Sigmoid colon (tissue), 7 donors: ENCODE data around the gene AGFG1. TPM values are rescaled to one million over a fixed set of nuclear protein-coding genes. Genes with fewer than 3 reads are reported as not detected.

Experiments used
- DNase-seq: peaks from one replicate; pipeline ENCODE4 v3.0.0-alpha.2; 2019
- H3K27ac ChIP-seq, 4 donors: fragments of 200-600 bp; sonication (generic); one replicate each; pipeline ENCODE4 v1.5.1; 2016 to 2019; ENCODE audit warnings: mild to moderate bottlenecking in 1 of 4
- H3K27me3 ChIP-seq, 3 donors: fragments of 200-600 bp; sonication (generic); one replicate each; pipeline ENCODE4 v1.5.1; 2019; ENCODE audit warnings: mild to moderate bottlenecking in 1 of 3
- H3K36me3 ChIP-seq, 4 donors: fragments of 200-600 bp; sonication (generic); one replicate each; pipeline ENCODE4 v1.5.1; 2016 to 2019
- H3K4me1 ChIP-seq, 4 donors: fragments of 200-600 bp; sonication (generic); one replicate each; pipeline ENCODE4 v1.5.1; 2017 to 2019
- H3K4me3 ChIP-seq, 4 donors: fragments of 200-600 bp; sonication (generic); one replicate each; pipeline ENCODE4 v1.5.1; 2017 to 2019; ENCODE audit warnings: mild to moderate bottlenecking in 2 of 4, moderate library complexity in 1 of 4
- H3K9me3 ChIP-seq, 4 donors: fragments of 200-600 bp in 3 of 4; sonication (generic) in 3 of 4; one replicate each; pipeline versions ENCODE4 v1.5.1 to v1.6.1; 2013 to 2019
- EP300 ChIP-seq, 4 donors: sonication (generic); formaldehyde crosslinking; IDR thresholded peaks; one replicate each; pipeline ENCODE4 v1.6.1; 2017; ENCODE audit warnings: antibody characterized with exemption in 4 of 4
- POLR2A ChIP-seq, 2 donors: fragments of 450-650 bp; IDR thresholded peaks; one replicate each; pipeline ENCODE4 v1.6.1; 2016; ENCODE audit warnings: antibody characterized with exemption in 2 of 2, mild to moderate bottlenecking in 2 of 2, moderate library complexity in 2 of 2
- POLR2AphosphoS5 ChIP-seq, 4 donors: sonication (generic); formaldehyde crosslinking; IDR thresholded peaks; one replicate each; pipeline ENCODE4 v1.6.1; 2017; ENCODE audit warnings: antibody characterized with exemption in 4 of 4
- WGBS, 2 donors: extraction: QIAGEN DNeasy Blood & Tissue Kit; methylation state at CpG; one replicate each; pipeline ENCODE4 v1.1.7; 2013; 5-methylcytosine and 5-hydroxymethylcytosine counted together
- intact Hi-C: fragments of 100-400 bp; cut with DNase I; formaldehyde crosslinking; loops from one replicate; pipeline ENCODE4 v1.15.1; 2023
- polyA plus RNA-seq, 3 donors: library from polyadenylated mRNA; stranded (reverse); fragments of 200-250 nt; gene quantifications; one replicate each; pipeline ENCODE4 v1.2.3, GENCODE V29; 2013
- total RNA-seq, 4 donors: library from RNA; depleted of rRNA; stranded (reverse); fragments of >200 nt; gene quantifications; one replicate each; pipeline ENCODE4 v1.1.0, GENCODE V29; 2016
- TF ChIP-seq, protein P1 (sequence below), 4 experiments: fragments of 450-650 bp in 3 of 4; fragments of 200-600 bp in 1 of 4; IDR thresholded peaks; one replicate each; pipeline ENCODE4 v1.5.1; 2016 to 2019; ENCODE audit warnings: antibody characterized with exemption in 4 of 4, mild to moderate bottlenecking in 3 of 4, moderate library complexity in 2 of 4
- donor health status: healthy with polysubstance abuse.
- donor health status: Bipolar disorder and iron deficiency.
- donor health status: healthy.

Gene AGFG1
- total and polyA plus RNA-seq, 7 donors = 36.0 to 53.9 (median 43.6) TPM

DNA sequence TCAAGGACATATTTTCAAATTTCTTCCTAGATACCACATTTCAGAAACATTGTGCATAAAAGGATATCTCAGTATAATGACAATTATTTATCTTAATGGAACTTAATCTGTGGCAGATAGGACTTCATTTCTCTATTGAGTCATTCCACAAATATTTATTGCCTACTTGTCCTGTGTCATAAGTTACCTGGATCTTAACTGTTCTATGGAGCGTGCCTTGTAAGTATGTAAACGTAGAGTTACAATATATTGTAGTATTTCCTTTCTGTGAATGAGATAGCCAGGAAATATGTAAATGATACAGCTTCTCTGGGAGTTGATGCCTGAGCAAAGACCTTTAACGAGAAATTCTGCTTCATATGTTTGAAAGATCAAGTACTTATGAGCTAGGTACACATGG lies 2.5 kb downstream of the AGFG1 start:
- 14 to 50% methylated on average over 3 of the region's 3 CpGs for WGBS, 2 donors
- peak overlapping the region in 2 of 4 donors; percentile 97 to 98 for H3K4me3 ChIP-seq
- H3K36me3 ChIP-seq = no peaks in the 10 kb centered on the region
- H3K27ac ChIP-seq = no peak overlapping the region
- H3K27me3 ChIP-seq = no peaks in the 10 kb centered on the region
- DNase-seq = no peak
- intact Hi-C loops = loop anchor here (5.0 to 10.0 kb wide), 3 partner anchors 43 to 293 kb away; no protein-coding TSS in a partner anchor
- H3K9me3 ChIP-seq = no peaks in the 10 kb centered on the region
- H3K4me1 ChIP-seq = peaks cover 0 to 46% (median 38%) of the 10 kb centered on the region in 4 donors
- TF ChIP-seq, protein P1, sequence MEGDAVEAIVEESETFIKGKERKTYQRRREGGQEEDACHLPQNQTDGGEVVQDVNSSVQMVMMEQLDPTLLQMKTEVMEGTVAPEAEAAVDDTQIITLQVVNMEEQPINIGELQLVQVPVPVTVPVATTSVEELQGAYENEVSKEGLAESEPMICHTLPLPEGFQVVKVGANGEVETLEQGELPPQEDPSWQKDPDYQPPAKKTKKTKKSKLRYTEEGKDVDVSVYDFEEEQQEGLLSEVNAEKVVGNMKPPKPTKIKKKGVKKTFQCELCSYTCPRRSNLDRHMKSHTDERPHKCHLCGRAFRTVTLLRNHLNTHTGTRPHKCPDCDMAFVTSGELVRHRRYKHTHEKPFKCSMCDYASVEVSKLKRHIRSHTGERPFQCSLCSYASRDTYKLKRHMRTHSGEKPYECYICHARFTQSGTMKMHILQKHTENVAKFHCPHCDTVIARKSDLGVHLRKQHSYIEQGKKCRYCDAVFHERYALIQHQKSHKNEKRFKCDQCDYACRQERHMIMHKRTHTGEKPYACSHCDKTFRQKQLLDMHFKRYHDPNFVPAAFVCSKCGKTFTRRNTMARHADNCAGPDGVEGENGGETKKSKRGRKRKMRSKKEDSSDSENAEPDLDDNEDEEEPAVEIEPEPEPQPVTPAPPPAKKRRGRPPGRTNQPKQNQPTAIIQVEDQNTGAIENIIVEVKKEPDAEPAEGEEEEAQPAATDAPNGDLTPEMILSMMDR (IDR thresholded peaks at IDR 0.05) = no peak
- TF ChIP-seq POLR2AphosphoS5 (IDR thresholded peaks at IDR 0.05) (no peak), EP300 (IDR thresholded peaks at IDR 0.05) (no peak), POLR2A (IDR thresholded peaks at IDR 0.05) (no peak)

DNA sequence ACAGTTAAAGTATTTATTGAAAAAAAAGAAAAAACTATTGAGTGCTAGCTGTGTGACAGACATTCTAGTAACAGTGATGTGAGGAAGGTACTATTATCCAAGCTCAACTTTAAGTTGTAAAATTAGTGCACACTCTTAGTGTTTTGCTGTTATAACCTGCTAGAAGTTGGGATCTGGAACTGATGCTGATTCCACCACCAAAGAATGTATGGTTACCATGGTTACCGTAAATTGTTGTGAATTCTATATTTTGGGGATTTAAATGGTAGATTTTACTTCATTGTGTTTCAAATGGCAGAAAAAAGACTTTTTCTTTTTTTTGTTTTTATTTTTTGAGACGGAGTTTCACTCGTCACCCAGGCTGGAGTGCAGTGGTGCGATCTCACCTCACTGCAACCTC lies 5.3 kb downstream of the AGFG1 start:
- Histone ChIP-seq H3K4me1 (peaks cover 0 to 63% (median 51%) of the 10 kb centered on the region in 4 donors), H3K4me3 (no peak overlapping the region), H3K9me3 (no peaks in the 10 kb centered on the region), H3K27me3 (no peaks in the 10 kb centered on the region), H3K36me3 (no peaks in the 10 kb centered on the region), H3K27ac (no peak overlapping the region)
- DNase-seq = no peak
- 94 to 98% methylated on average over 4 of the region's 4 CpGs for WGBS, 2 donors
- no peak for TF ChIP-seq POLR2A (IDR thresholded peaks at IDR 0.05)
- no peak for TF ChIP-seq EP300 (IDR thresholded peaks at IDR 0.05)
- TF ChIP-seq POLR2AphosphoS5 (IDR thresholded peaks at IDR 0.05) = no peak
- TF ChIP-seq, protein P1 (IDR thresholded peaks at IDR 0.05) = no peak
- intact Hi-C loops = loop anchor here (10.0 kb wide), 1 partner anchor 178 kb away; no protein-coding TSS in a partner anchor

DNA sequence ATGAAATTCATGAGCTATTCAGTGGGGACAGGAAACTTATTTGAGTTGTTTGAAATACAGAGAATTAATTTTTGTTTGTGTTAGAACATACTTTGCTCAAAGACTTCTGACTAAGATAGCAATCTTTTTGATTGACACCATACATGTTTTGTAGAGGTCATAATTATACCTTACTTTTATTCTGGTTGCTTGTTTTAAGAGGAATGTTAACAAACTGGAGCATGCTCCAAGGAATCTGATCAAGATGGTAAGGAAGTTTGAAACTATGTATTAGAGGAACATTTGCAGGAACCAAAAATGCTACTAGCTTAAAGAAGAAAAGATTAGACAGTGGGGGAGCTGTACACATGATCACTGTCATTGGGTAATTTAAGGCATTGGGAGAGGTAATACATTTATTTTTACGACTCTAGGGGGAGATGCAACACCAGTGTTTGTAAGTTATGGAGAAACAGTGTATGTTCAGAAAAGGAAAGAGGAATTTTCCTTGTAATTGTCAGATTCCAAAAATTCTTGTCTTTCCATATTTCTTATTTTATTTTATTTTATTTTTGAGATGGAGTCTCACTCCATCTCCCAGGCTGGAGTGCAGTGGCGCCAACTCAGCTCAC lies 8.0 kb downstream of the AGFG1 start:
- H3K4me1 ChIP-seq = peaks cover 0 to 60% (median 35%) of the 10 kb centered on the region in 4 donors

DNA sequence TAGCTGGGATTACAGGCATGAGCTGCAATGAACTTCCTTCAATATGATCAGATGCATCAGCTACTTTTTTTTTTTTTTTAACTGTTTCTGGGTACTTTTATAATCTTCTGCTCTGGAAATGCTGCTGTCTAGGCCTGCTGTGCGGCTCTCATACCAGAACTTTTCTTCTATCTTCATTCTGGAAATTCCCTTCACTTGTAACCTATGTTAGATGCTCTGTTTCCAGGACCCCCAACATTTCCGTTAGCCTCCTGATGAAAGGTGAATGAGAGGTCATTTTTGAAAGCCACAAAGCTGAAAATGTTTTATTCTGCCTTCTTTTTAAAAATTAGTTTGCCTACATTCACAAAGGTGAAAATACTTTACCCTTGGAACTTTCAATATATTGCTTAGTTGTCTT lies 8.6 kb downstream of the AGFG1 start:
- intact Hi-C loops = no loop called here
- no peaks in the 10 kb centered on the region for H3K27me3 ChIP-seq
- H3K36me3 ChIP-seq = no peaks in the 10 kb centered on the region
- H3K4me3 ChIP-seq = no peak overlapping the region
- no peak overlapping the region for H3K27ac ChIP-seq
- TF ChIP-seq, protein P1 (IDR thresholded peaks at IDR 0.05) = no peak
- TF ChIP-seq POLR2A (IDR thresholded peaks at IDR 0.05) (no peak), POLR2AphosphoS5 (IDR thresholded peaks at IDR 0.05) (no peak)
- 72 to 84% methylated on average over 2 of the region's 2 CpGs for WGBS, 2 donors
- DNase-seq = no peak
- no peaks in the 10 kb centered on the region for H3K9me3 ChIP-seq
- H3K4me1 ChIP-seq = peaks cover 0 to 55% (median 34%) of the 10 kb centered on the region in 4 donors

More for the DNA sequence above, 8.0 kb downstream of the AGFG1 start:
- 49 to 57% methylated on average over 2 of the region's 2 CpGs for WGBS, 2 donors
- TF ChIP-seq POLR2A (IDR thresholded peaks at IDR 0.05) = no peak
- no peak for TF ChIP-seq EP300 (IDR thresholded peaks at IDR 0.05)
- no peak for TF ChIP-seq POLR2AphosphoS5 (IDR thresholded peaks at IDR 0.05)
- TF ChIP-seq, protein P1 (IDR thresholded peaks at IDR 0.05) = peak in 1 of 4 experiments; percentile 16
- intact Hi-C loops = loop anchor here (10.0 kb wide), 1 partner anchor 175 kb away; no protein-coding TSS in a partner anchor
- H3K27ac ChIP-seq = no peak overlapping the region
- no peak for DNase-seq
- H3K4me3 ChIP-seq = no peak overlapping the region
- no peaks in the 10 kb centered on the region for H3K27me3 ChIP-seq
- H3K36me3 ChIP-seq = no peaks in the 10 kb centered on the region
- H3K9me3 ChIP-seq = no peaks in the 10 kb centered on the region
